Activated CD8-positive, alpha-beta memory T cell treated with anti-CD3 and anti-CD28 coated beads for 4 hours (primary cell): ENCODE results near the gene TMEM123.
"Not testable (repeated sequence)": the region's sequence is repeated elsewhere in the genome, so short reads cannot be mapped to it uniquely, and the experiment has no call there.

Experiments
- DNase-seq, 2 donors: peaks; one replicate each; pipeline ENCODE4 v3.0.0-alpha.2; 2020; ENCODE audit warnings: low read depth in 2 of 2

Gene TMEM123

DNA sequence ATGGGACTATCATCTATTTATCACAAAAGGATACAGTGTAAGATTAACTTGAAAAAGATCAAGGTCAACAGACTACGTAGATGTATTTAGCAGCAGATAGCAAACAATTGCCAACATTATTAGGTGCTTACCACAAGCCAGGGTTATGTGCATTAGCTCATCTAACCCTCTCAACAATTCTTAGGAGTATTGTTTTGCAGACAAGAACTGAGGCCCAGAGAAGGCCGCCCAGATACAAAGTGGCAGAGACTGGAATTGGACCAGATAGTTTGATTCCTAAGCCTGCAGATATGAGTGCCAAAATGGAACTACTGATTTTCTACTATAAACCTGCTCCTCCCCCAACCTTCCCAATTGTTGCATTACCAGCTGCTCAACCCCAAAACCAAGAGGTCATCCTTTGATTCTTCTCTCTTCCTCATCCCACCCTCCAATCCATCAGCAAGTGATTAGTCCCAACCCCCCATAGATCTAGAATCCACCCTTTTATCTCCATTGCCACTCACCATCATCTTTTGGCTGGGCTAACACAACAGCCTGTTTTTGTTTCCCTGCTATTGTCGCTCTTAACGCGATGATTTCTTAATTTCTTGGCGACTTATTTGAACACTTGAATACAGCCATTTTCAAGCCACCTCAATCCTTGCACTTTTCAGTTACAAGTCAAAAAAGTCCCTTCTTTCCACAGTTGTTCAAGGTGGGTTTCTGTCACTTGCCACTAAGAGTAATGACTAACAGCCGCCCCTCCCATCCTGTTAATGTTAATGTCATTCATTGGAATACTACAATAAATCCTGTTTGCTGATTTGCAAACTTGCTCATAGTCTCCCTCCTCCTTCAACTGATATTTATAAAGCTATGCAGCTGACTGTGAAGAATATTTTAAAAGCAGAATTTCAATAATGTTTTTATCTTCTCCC lies 2.7 kb downstream of the TMEM123 start:
- no peak for DNase-seq

DNA sequence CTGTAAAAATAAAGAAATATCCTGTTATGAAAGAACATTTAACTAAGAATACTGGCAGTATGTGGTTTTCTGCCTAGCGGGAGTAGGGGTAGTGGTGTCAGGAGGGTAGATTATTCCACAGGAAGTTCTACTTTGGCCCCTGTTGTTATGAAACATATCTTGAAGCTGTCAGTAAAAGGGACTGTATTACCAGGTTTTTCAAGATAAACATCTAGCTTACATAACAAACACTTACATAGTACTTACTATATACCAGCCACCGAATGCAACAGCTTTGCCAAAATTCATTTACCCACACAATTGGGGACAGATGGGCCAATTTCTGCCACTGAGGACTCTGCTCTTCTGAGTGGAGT lies 3.7 kb downstream of the TMEM123 start:
- DNase-seq: no peak

DNA sequence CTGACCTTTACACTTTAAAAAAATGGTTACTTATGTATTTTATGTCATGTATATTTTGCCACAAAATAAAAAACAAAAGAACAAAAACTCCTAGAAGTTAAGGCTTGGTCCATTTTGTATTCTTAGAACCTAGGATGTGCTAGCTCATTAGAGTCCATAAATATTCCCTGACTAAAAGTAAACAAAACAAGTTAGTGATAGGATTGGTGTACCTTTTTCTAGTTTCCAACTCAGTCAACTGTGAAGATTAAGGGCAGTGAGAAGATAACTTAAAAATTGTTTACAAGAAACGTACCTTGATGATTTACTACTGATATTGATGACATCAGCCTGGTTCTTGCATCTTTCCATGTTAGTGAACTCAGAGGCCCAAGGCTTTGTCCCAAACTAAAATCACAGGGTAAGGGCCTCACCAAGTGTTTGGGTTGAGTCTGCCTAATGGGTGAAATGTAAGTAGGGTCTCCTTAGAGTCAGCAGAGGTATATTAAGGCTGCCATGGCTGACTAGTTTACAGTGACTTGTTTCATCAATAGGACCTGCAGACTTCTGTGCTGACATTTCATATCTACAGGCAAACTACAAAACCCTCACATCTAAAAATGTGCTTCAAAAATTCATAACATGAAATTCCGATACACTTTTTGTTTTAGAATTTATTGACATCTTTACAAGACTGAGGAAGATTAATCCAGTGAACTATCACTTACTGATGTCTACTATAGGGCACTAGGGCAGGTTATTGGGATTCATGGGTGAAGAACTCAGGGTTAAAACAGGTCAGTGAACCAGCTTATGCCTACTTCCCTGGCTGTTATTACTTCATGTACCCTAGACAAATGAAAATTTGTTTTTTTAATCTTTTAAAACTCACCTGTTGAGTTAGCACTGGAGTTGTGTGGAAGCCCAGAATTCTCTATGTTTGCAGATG lies 4.4 kb downstream of the TMEM123 start:
- DNase-seq: no peak

DNA sequence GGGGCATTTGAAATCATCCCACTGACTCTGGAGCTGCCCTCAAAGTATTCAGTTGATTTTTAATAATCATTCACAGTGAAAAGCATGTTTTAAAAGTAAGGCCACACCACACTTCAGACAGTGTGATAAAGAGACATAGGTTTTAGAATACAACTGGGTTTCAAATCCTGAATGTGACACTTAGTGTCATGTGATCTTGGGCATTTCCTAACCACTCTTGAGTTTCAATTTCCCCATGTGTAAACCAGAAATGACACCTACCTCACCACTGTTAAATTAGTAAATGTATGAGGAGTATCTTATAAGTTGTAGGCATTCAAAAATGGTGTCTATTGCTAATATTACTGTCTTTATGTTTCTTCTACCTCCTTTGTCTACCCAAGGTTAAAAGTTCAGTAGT lies 5.4 kb downstream of the TMEM123 start:
- DNase-seq: no peak

DNA sequence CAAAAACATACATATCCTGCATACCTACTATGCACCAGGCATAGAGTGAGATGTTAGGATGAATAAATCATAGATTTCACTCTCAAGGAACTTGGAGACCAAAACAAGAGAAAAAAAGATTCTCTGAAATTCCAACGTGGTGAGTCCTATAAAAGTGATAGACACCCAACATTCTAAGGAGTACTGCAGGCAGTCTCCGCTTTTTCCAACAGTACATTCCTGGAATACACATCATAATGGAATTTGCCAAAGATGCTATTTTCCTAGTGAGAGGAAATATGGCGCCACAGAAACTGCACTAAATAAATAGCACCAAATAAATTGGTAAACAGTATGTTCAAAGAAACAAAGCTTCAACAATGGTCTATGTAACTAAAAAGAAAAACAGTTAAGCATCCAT lies 6.0 kb downstream of the TMEM123 start:
- no peak for DNase-seq

DNA sequence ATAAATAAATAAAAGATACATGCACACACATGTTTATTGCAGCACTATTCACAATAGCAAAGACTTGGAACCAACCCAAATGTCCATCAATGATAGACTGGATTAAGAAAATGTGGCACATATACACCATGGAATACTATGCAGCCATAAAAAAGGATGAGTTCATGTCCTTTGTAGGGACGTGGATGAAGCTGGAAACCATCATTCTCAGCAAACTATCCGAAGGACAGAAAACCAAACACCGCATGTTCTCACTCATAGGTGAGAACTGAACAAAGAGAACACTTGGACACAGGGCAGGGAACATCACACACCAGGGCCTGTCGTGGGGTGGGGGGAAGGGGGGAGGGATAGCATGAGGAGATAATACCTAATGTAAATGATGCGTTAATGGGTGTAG lies 7.9 kb downstream of the TMEM123 start:
- DNase-seq: not testable (repeated sequence)

DNA sequence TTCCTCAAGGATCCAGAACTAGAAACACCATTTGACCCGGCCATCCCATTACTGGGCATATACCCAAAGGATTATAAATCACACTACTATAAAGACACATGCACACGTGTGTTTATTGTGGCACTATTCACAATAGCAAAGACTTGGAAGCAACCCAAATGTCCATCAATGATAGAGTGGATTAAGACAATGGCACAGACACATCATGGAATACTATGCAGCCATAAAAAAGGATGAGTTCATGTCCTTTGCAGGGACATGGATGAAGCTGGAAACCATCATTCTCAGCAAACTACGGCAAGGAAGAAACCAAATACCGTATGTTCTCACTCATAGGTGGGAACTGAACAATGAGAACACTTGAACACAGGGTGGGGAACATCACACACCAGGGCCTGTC lies 8.4 kb downstream of the TMEM123 start:
- DNase-seq: not testable (repeated sequence)

DNA sequence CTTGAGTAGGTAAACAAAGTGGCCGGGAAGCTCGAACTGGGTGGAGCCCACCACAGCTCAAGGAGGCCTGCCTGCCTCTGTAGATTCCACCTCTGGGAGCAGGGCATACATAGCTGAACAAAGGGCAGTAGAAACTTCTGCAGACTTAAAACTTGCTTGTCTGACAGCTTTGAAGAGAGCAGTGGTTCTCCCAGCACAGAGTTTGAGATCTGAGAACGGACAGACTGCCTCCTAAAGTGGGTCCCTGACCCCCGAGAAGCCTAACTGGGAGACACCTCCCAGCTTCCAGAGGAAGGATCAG lies 13.6 kb downstream of the TMEM123 start:
- not testable (repeated sequence) for DNase-seq

DNA sequence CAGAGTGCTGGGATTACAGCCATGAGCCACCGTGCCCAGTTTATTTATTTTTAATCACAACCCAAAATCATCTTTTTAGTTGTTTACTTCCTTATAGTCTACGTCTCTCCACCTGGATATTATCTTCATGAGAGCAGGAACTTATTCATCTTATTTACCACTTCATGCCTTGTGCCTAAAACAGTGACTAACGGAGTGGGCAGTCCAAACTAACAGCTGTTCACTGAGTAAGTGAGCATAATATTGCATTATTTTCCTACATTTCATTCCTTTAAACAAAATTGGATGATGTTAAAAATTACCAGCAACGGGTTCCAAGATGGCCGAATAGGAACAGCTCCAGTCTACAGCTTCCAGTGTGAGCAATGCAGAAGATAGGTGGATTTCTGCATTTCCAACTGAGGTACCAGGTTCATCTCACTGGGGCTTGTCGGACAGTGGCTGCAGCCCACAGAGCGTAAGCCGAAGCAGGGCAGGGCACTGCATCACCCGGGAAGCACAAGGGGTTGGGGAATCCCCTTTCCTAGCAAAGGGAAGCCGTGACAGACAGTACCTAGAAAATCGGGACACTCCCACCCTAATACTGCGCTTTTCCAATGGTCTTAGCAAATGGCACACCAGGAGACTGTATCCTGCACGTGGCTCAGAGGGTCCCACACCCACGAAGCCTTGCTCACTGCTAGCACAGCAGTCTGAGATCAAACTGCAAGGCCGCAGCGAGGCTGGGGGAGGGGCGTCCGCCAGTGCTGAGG lies 14.1 kb downstream of the TMEM123 start:
- no peak for DNase-seq

DNA sequence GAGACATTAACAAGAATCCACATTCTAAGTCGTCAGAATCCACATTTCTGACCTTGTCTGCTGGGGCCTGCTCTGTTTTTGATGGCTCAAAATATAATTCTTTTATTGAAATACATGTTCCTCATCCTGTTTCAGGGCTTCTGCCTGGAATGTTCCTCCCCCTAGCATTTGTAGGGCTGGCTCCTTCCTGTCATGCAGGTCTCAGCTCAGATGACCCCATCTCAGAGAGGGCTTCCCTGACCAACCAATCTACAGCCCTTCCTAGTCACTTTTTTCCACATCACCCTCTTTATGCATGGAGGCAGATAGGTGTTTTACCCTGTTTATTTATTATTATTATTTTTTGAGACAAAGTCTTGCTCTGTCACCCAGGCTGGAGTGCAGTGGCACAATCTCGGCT lies 14.8 kb downstream of the TMEM123 start:
- no peak for DNase-seq

DNA sequence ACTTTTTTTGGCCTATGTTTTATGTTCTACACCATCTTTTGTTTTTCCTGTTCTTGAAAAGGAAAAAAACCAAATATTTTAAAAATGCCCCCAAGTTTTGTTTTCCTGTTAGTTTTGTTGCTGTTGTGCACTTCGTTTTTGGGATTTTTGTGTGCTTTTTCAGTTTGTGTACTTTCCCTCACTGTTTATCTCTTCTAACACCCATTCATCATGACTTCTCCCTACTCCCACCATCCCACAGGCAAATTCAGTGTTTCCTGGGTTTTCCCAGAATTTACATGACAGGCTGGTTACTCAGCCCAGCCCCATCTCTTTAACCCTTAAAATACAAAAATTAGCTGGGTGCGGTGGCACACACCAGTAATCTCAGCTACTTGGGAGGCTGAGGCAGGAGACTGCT lies 15.6 kb downstream of the TMEM123 start:
- no peak for DNase-seq

DNA sequence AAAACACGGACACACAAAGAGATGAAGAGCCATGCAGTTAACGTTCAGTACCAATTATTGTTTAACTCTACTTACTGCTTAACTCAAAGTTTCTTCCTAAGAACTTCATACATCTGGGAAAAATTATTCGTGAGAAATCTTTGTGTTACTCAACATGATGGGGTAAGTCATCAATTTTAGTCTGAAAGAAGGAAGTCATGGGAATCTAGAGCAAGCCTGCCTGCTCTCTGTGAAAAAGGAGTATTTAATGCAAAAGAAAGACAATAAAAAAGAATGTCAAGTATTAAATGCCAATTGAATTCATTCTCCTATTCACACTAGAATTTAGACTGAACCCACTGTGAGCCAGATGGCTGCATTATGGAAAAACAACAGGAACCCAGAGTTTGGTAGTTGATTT lies 16.0 kb downstream of the TMEM123 start:
- no peak for DNase-seq

DNA sequence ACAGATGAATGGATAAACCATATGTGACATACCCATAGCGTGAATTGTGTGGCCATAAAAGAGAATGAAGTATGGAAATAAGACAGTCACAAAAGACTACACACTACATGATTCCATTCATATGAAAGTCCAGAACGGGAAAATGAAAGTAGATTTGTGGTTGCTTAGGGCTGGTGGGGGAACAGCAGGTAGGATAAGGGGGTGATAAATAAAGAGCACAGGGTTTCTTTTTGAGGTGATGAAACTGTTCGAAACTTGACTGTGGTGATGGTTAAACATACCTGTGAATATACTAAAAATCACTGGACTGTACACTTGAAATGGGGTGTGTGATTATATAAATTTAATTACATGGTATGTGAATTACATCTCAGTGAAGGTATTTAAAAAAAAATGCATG lies 16.9 kb downstream of the TMEM123 start:
- no peak for DNase-seq

DNA sequence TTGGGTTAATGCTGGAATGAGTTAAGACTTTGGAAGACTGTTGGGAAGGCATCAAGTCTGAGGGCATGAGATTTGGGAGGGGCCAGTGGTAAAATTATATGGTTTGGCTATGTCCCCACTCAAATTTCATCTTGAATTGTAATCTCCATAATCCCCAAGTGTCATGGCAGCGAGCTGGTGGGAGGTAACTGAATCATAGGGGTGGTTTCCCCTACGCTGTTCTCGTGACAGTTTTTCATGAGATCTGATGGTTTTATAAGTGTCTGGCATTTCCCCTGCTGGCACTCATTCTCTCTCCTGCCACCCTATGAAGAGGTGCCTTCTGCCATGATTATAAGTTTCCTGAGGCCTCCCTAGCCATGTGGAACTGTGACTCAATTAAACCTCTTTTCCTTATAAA lies 19.0 kb downstream of the TMEM123 start:
- not testable (repeated sequence) for DNase-seq

DNA sequence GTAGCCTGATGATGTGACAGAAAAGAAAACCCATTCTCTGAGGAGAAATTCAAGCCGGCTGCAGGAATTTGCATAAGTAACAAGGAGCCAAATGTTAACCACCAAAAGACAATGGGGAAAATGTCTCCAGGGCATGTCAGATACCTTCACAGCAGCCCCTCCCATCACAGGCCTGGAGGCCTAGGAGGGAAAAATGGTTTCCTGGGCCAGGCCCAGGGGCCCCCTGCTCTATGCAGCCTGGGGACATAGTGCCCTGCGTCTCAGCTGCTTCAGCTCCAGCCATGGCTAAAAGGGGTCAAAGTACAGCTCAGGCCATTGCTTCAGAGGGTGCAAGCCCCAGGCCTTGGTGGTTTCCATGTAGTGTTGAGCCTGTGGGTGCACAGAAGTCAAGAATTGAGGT lies 20.0 kb downstream of the TMEM123 start:
- not testable (repeated sequence) for DNase-seq

DNA sequence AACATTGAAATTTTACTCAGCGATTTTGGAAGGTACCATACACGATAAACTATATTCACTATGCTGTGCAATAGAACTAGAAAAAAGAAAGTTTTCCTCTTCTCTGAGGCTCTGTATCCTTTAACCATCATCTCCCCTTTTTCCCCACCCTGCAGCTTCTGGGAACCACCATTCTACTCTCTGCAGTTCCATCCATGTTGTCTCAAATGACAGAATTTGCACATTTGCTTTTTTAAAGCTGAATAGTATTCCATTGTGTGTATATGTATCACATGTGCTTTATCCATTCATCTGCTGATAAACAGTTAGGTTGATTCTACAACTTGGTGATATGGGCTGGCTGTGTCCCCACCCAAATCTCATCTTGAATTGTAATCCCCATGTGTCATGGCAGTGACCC lies 21.2 kb downstream of the TMEM123 start:
- DNase-seq: no peak

DNA sequence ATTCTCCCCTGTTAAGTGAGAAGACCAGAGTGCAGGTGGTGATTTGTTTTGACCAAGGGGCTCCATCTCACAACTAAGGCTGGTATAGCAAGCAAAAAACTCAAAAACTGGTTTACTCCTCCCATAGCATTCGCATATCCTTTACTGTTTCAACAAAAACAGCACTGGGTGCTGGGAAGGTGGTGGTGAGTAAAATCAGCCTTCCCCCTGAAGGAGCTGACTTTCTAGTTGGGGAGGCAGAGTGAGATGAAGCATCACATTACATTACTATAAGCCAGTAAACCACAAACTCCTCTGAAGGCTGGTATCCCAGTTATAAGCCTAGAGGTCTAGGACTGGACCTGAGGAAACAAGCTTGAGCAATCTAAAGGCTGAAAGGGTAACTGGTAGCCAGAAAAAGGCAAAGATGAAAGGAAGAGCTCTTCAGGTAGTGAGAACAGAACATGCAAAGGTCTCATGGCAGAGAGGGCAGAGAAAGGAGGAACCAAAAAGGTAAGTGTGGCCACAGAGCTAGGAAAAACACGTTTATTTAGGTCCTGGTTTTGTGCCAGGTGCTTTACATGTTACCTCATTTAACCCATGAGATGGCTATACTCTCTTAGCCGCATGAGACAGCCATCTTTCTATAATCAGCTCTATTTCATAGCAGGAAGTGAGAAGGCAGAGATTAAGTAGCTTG lies 22.3 kb downstream of the TMEM123 start:
- DNase-seq: no peak

DNA sequence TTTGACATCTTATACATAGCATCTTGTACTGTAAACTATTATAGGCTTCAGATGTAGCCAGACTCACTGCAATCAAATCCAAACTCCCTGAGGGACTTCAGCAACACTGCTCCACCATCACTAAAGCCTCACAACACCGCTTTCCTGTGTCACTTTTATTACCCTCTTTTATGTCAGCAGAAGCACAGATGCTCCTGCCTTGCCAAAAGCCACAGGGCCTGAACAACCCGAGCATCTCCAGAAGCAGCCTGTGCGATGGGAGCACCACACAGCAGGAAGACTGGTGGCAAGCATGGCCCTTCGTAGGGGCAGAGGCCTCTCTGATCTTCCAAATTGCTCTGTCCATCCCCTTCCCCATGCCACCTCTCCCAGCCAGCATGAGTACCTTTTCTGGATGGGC lies 22.9 kb downstream of the TMEM123 start:
- no peak for DNase-seq

DNA sequence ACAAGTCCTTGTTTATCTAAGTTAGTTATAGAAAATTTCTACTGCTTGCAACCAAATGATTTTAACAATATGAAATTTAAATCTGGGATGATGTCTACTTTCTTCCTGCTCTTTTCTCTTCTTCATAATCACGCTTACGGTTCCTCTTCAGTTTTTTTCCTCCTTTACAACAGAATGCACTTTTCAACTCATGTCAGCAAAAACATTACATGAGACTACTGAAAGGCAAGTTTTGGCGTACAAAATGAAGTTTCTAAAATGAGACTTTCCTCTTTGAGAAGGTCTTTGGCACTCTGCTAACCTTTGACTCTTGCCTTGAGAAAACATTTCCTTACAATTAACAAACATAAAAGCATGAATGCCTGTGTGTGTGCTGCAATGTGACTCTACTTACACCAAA lies 23.3 kb downstream of the TMEM123 start:
- DNase-seq: no peak

DNA sequence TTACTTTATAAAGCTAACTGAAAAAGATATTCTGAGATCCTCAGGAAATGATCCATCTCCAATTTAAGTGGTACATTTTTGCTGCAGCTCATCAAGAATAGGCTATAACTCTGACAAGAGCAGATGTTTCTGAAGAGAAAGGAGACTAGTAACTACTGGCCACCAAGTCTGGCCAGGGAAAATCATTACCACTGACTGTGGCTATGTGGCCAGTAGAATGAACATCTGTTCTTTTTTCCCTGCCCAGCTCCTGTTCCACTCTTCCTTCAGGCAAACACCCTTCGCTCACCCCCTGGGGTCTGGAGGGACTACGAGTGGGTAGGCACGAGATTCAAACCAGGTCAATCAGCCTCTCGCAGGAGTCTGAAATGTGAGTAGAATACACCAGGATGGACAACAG lies 23.9 kb downstream of the TMEM123 start:
- no peak for DNase-seq

DNA sequence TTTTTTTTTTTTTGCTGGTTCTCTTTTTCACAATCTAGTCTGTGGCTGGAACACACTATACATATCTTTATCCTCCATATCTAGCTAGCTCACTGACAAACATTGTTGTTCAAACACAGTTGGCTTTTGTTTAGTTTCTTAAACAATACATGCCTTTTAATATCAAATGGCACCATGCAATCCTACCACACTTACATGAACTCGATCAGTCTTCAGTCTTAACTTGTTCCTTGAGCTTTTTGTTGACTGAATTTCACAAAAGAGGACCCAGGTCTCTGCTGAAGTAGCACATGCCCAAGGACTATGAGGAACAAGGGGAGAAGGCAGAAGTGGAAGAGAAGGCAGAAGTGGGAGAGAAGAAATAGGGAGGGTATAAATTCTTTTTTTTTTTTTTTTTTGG lies 25.5 kb downstream of the TMEM123 start:
- no peak for DNase-seq

DNA sequence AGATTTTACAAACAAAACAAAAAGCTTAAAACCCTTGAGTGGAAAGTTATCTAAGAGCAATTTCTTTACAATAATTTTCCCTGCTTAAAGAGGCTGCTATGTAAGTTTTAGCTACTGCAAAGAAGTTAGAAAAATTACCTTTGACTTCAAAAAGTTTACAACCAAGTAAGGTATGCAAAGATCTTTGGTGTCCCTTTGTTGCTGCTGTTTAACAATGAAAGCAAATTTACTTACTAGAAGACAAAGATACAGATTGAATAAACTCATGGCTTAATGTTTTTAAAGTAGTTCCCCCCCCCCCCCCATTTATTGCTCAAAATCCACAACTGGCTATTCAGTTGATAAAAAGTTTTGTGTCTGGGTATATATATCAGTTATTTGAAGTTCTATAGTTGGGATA lies 26.0 kb downstream of the TMEM123 start:
- DNase-seq: no peak
